ENCODE data around the gene GAP43.

Gene GAP43

GRCh38 chr3:115670911-115671310, 47.6 kb downstream of the GAP43 start:
- peaks cover 44% of the 10 kb centered on the region for H3K27me3 Mint-ChIP-seq
- H3K4me1 Mint-ChIP-seq, result peaks cover 20% of the 10 kb centered on the region
- H3K9me3 Mint-ChIP-seq, result no peaks in the 10 kb centered on the region
- H3K4me3 Mint-ChIP-seq, result no peak overlapping the region
- no peak for ATAC-seq
- no peak for DNase-seq
- H3K27ac Mint-ChIP-seq, result no peak overlapping the region

- Mint-ChIP-seq H3K27me3 (peaks cover 54% of the 10 kb centered on the region), H3K4me3 (no peak overlapping the region), H3K4me1 (peaks cover 10% of the 10 kb centered on the region), H3K9me3 (no peaks in the 10 kb centered on the region), H3K27ac (no peak overlapping the region)
- DNase-seq, result no peak
- no peak for ATAC-seq
Measured at GRCh38 chr3:115671761-115672455, 48.6 kb downstream of the GAP43 start.

GRCh38 chr3:115673881-115674280, 50.6 kb downstream of the GAP43 start:
- ATAC-seq, result no peak
- peaks cover 71% of the 10 kb centered on the region for H3K27me3 Mint-ChIP-seq
- no peak overlapping the region for H3K4me3 Mint-ChIP-seq

GRCh38 chr3:115676336-115676735, 53.0 kb downstream of the GAP43 start:
- H3K4me1 Mint-ChIP-seq, result no peaks in the 10 kb centered on the region
- H3K9me3 Mint-ChIP-seq, result no peaks in the 10 kb centered on the region
- H3K27me3 Mint-ChIP-seq, result peaks cover 89% of the 10 kb centered on the region
- ATAC-seq (no peak), DNase-seq (no peak)
- no peak overlapping the region for H3K4me3 Mint-ChIP-seq
- H3K27ac Mint-ChIP-seq, result no peak overlapping the region

More at GRCh38 chr3:115673881-115674280, 50.6 kb downstream of the GAP43 start:
- no peak for DNase-seq
- H3K9me3 Mint-ChIP-seq, result no peaks in the 10 kb centered on the region
- H3K4me1 Mint-ChIP-seq, result no peaks in the 10 kb centered on the region
- H3K27ac Mint-ChIP-seq, result no peak overlapping the region

- no peak overlapping the region for H3K4me3 Mint-ChIP-seq
- H3K9me3 Mint-ChIP-seq, result no peaks in the 10 kb centered on the region
- H3K27ac Mint-ChIP-seq, result no peak overlapping the region
- H3K4me1 Mint-ChIP-seq, result peaks cover 13% of the 10 kb centered on the region
- H3K27me3 Mint-ChIP-seq, result peaks cover 60% of the 10 kb centered on the region
- DNase-seq (no peak), ATAC-seq (no peak)
Measured at GRCh38 chr3:115680803-115681345, 57.6 kb downstream of the GAP43 start.

GRCh38 chr3:115681736-115682135, 58.4 kb downstream of the GAP43 start:
- no peak for DNase-seq
- no peak overlapping the region for H3K4me3 Mint-ChIP-seq
- H3K27ac Mint-ChIP-seq, result no peak overlapping the region
- ATAC-seq, result no peak
- H3K4me1 Mint-ChIP-seq, result peaks cover 13% of the 10 kb centered on the region
- no peaks in the 10 kb centered on the region for H3K9me3 Mint-ChIP-seq
- H3K27me3 Mint-ChIP-seq, result peaks cover 52% of the 10 kb centered on the region

GRCh38 chr3:115683305-115683704, 60.0 kb downstream of the GAP43 start:
- Mint-ChIP-seq H3K27ac (no peak overlapping the region), H3K4me3 (no peak overlapping the region), H3K9me3 (no peaks in the 10 kb centered on the region), H3K4me1 (peaks cover 13% of the 10 kb centered on the region), H3K27me3 (peaks cover 39% of the 10 kb centered on the region)
- ATAC-seq (no peak), DNase-seq (no peak)

GRCh38 chr3:115683773-115684172, 60.5 kb downstream of the GAP43 start:
- Mint-ChIP-seq H3K4me1 (peaks cover 13% of the 10 kb centered on the region), H3K27ac (no peak overlapping the region), H3K27me3 (peaks cover 39% of the 10 kb centered on the region), H3K4me3 (no peak overlapping the region), H3K9me3 (no peaks in the 10 kb centered on the region)
- ATAC-seq, result no peak
- DNase-seq, result no peak

GRCh38 chr3:115685097-115685496, 61.8 kb downstream of the GAP43 start:
- Mint-ChIP-seq H3K27me3 (peaks cover 32% of the 10 kb centered on the region), H3K27ac (no peak overlapping the region), H3K4me3 (no peak overlapping the region), H3K9me3 (no peaks in the 10 kb centered on the region), H3K4me1 (peaks cover 13% of the 10 kb centered on the region)
- ATAC-seq (peak; percentile 95), DNase-seq (peak in 1 of 2 donors; percentile 47)

GRCh38 chr3:115687721-115688120, 64.4 kb downstream of the GAP43 start:
- peaks cover 19% of the 10 kb centered on the region for H3K27me3 Mint-ChIP-seq

GRCh38 chr3:115688418-115688817, 65.1 kb downstream of the GAP43 start:
- H3K27me3 Mint-ChIP-seq, result peaks cover 19% of the 10 kb centered on the region
- no peak overlapping the region for H3K4me3 Mint-ChIP-seq
- H3K27ac Mint-ChIP-seq, result no peak overlapping the region
- DNase-seq (no peak), ATAC-seq (no peak)
- peaks cover 13% of the 10 kb centered on the region for H3K4me1 Mint-ChIP-seq
- H3K9me3 Mint-ChIP-seq, result no peaks in the 10 kb centered on the region

More at GRCh38 chr3:115687721-115688120, 64.4 kb downstream of the GAP43 start:
- no peaks in the 10 kb centered on the region for H3K9me3 Mint-ChIP-seq
- H3K4me1 Mint-ChIP-seq, result peaks cover 13% of the 10 kb centered on the region
- no peak overlapping the region for H3K27ac Mint-ChIP-seq
- H3K4me3 Mint-ChIP-seq, result no peak overlapping the region
- ATAC-seq (no peak), DNase-seq (no peak)

- Mint-ChIP-seq H3K4me1 (peaks cover 6% of the 10 kb centered on the region), H3K4me3 (no peak overlapping the region), H3K27me3 (peaks cover 11% of the 10 kb centered on the region), H3K9me3 (no peaks in the 10 kb centered on the region), H3K27ac (no peak overlapping the region)
- ATAC-seq (no peak), DNase-seq (no peak)
Measured at GRCh38 chr3:115689928-115690327, 66.6 kb downstream of the GAP43 start.

- Mint-ChIP-seq H3K4me3 (no peak overlapping the region), H3K9me3 (no peaks in the 10 kb centered on the region)
Measured at GRCh38 chr3:115691964-115692363, 68.7 kb downstream of the GAP43 start.

GRCh38 chr3:115692887-115693524, 69.7 kb downstream of the GAP43 start:
- ATAC-seq, result peak; percentile 86
- H3K4me3 Mint-ChIP-seq, result no peak overlapping the region
- H3K9me3 Mint-ChIP-seq, result no peaks in the 10 kb centered on the region
- DNase-seq, result peak; percentile 58 to 69
- H3K27me3 Mint-ChIP-seq, result peaks cover 25% of the 10 kb centered on the region
- H3K4me1 Mint-ChIP-seq, result no peaks in the 10 kb centered on the region
- no peak overlapping the region for H3K27ac Mint-ChIP-seq

More at GRCh38 chr3:115691964-115692363, 68.7 kb downstream of the GAP43 start:
- DNase-seq (no peak), ATAC-seq (no peak)
- Mint-ChIP-seq H3K27me3 (peaks cover 25% of the 10 kb centered on the region), H3K4me1 (no peaks in the 10 kb centered on the region), H3K27ac (no peak overlapping the region)

GRCh38 chr3:115693868-115694267, 70.6 kb downstream of the GAP43 start:
- Mint-ChIP-seq H3K27ac (no peak overlapping the region), H3K4me1 (no peaks in the 10 kb centered on the region), H3K27me3 (peaks cover 20% of the 10 kb centered on the region), H3K9me3 (no peaks in the 10 kb centered on the region), H3K4me3 (no peak overlapping the region)
- DNase-seq (no peak), ATAC-seq (no peak)

GRCh38 chr3:115695090-115695489, 71.8 kb downstream of the GAP43 start:
- Mint-ChIP-seq H3K27ac (no peak overlapping the region), H3K27me3 (peaks cover 14% of the 10 kb centered on the region), H3K4me1 (no peaks in the 10 kb centered on the region), H3K9me3 (no peaks in the 10 kb centered on the region), H3K4me3 (no peak overlapping the region)
- no peak for ATAC-seq
- no peak for DNase-seq

All from stimulated activated naive CD8-positive, alpha-beta T cell treated with anti-CD3 and anti-CD28 coated beads, Interleukin-15, amount 100 ng/mL, for 72 hours (primary cell).